Immature natural killer cell (primary cell): ENCODE data around the gene MPHOSPH10. TPM values are rescaled to one million over a fixed set of nuclear protein-coding genes. Genes with fewer than 3 reads are reported as not detected.
A peak's percentile ranks its signal among the peaks of the same experiment; 100 is the strongest.
"Not testable (repeated sequence)": the region's sequence is repeated elsewhere in the genome, so short reads cannot be mapped to it uniquely, and the experiment has no call there.

ENCODE experiments used
- DNase-seq, 3 donors: peaks; one replicate each; pipeline ENCODE4 v3.0.0; 2022; ENCODE audit warnings: mixed read lengths in 1 of 3
- H3K27ac Mint-ChIP-seq, 6 donors: one replicate each; pipeline ENCODE4 v1.8.0; 2020; ENCODE audit warnings: mixed read lengths in 6 of 6, mild to moderate bottlenecking in 5 of 6, inconsistent platforms in 4 of 6, moderate library complexity in 3 of 6
- H3K27me3 Mint-ChIP-seq, 3 donors: one replicate each; pipeline ENCODE4 v1.8.0; 2020 to 2021; ENCODE audit warnings: low read depth in 3 of 3, mild to moderate bottlenecking in 3 of 3, mixed read lengths in 3 of 3, moderate library complexity in 3 of 3, inconsistent platforms in 1 of 3
- H3K36me3 Mint-ChIP-seq, 3 donors: one replicate each; pipeline ENCODE4 v1.8.0; 2020; ENCODE audit warnings: mixed read lengths in 3 of 3, inconsistent platforms in 2 of 3, mild to moderate bottlenecking in 2 of 3
- H3K4me1 Mint-ChIP-seq, 2 donors: one replicate each; pipeline ENCODE4 v1.8.0; 2020; ENCODE audit warnings: inconsistent platforms in 2 of 2, mild to moderate bottlenecking in 2 of 2, mixed read lengths in 2 of 2, moderate library complexity in 1 of 2
- H3K4me3 Mint-ChIP-seq, 5 donors: one replicate each; pipeline ENCODE4 v1.8.0; 2020; ENCODE audit warnings: mild to moderate bottlenecking in 5 of 5, mixed read lengths in 5 of 5, inconsistent platforms in 3 of 5, moderate library complexity in 3 of 5
- H3K9me3 Mint-ChIP-seq, 6 donors: one replicate each; pipeline ENCODE4 v1.8.0; 2020; ENCODE audit warnings: mild to moderate bottlenecking in 6 of 6, mixed read lengths in 6 of 6, inconsistent platforms in 4 of 6, moderate library complexity in 3 of 6
- polyA plus RNA-seq, 3 donors: library from polyadenylated mRNA; unstranded; fragments of 300-500 nt; fragmentation: Illumina TruSeq; gene quantifications; one replicate each; pipeline ENCODE4 v1.2.3, GENCODE V29; 2021

Gene MPHOSPH10
- polyA plus RNA-seq, 3 donors from 2014 or later: 7.7 to 22.6 (median 13.4) TPM

- no peak overlapping the region for H3K4me3 Mint-ChIP-seq
- DNase-seq: no peak
- H3K27me3 Mint-ChIP-seq: peaks cover 4 to 11% (median 5%) of the 10 kb centered on the region in 3 donors
- H3K36me3 Mint-ChIP-seq: no peaks in the 10 kb centered on the region
- no peaks in the 10 kb centered on the region for H3K4me1 Mint-ChIP-seq
- no peaks in the 10 kb centered on the region for H3K9me3 Mint-ChIP-seq
- H3K27ac Mint-ChIP-seq: no peak overlapping the region
These were observed 42.7 kb downstream of the MPHOSPH10 start for GRCh38 chr2:71173096-71173495.

GRCh38 chr2:71174207-71174606, 43.8 kb downstream of the MPHOSPH10 start:
- Mint-ChIP-seq H3K27me3 (peaks cover 4 to 11% (median 5%) of the 10 kb centered on the region in 3 donors), H3K9me3 (no peaks in the 10 kb centered on the region), H3K4me3 (no peak overlapping the region), H3K36me3 (no peaks in the 10 kb centered on the region), H3K27ac (no peak overlapping the region), H3K4me1 (no peaks in the 10 kb centered on the region)
- no peak for DNase-seq

GRCh38 chr2:71178836-71179235, 48.4 kb downstream of the MPHOSPH10 start:
- not testable (repeated sequence) for H3K4me1 Mint-ChIP-seq, H3K4me3 Mint-ChIP-seq, H3K27ac Mint-ChIP-seq, H3K27me3 Mint-ChIP-seq, DNase-seq, H3K36me3 Mint-ChIP-seq, H3K9me3 Mint-ChIP-seq

- H3K36me3 Mint-ChIP-seq: no peaks in the 10 kb centered on the region
- H3K27ac Mint-ChIP-seq: no peak overlapping the region
- DNase-seq: no peak
- no peaks in the 10 kb centered on the region for H3K9me3 Mint-ChIP-seq
- H3K4me1 Mint-ChIP-seq: no peaks in the 10 kb centered on the region
- no peak overlapping the region for H3K4me3 Mint-ChIP-seq
- peaks cover 0 to 3% (median 0%) of the 10 kb centered on the region in 3 donors for H3K27me3 Mint-ChIP-seq
These were observed 50.9 kb downstream of the MPHOSPH10 start for GRCh38 chr2:71181316-71181715.

GRCh38 chr2:71183306-71184115, 53.1 kb downstream of the MPHOSPH10 start:
- H3K27me3 Mint-ChIP-seq, DNase-seq, H3K27ac Mint-ChIP-seq, H3K4me1 Mint-ChIP-seq, H3K9me3 Mint-ChIP-seq, H3K4me3 Mint-ChIP-seq: not testable (repeated sequence)
- H3K36me3 Mint-ChIP-seq: peaks cover under 1 to 10% (median 7%) of the 10 kb centered on the region in 3 donors

GRCh38 chr2:71186973-71187372, 56.5 kb downstream of the MPHOSPH10 start:
- peaks cover 0 to 2% (median 0%) of the 10 kb centered on the region in 3 donors for H3K27me3 Mint-ChIP-seq
- no peak overlapping the region for H3K27ac Mint-ChIP-seq
- peaks cover 3 to 14% (median 9%) of the 10 kb centered on the region in 3 donors for H3K36me3 Mint-ChIP-seq
- no peak overlapping the region for H3K4me3 Mint-ChIP-seq
- DNase-seq: no peak
- H3K9me3 Mint-ChIP-seq: no peaks in the 10 kb centered on the region
- no peaks in the 10 kb centered on the region for H3K4me1 Mint-ChIP-seq

GRCh38 chr2:71187589-71187988, 57.2 kb downstream of the MPHOSPH10 start:
- Mint-ChIP-seq H3K27me3 (peaks cover 0 to 2% (median 0%) of the 10 kb centered on the region in 3 donors), H3K4me3 (no peak overlapping the region), H3K36me3 (peaks cover 3 to 14% (median 9%) of the 10 kb centered on the region in 3 donors), H3K4me1 (no peaks in the 10 kb centered on the region), H3K27ac (peak overlapping the region in 1 of 6 donors; percentile 41), H3K9me3 (no peaks in the 10 kb centered on the region)
- no peak for DNase-seq

- Mint-ChIP-seq H3K36me3 (peaks cover 3 to 16% (median 15%) of the 10 kb centered on the region in 3 donors), H3K4me1 (no peaks in the 10 kb centered on the region)
These were observed 60.5 kb downstream of the MPHOSPH10 start for GRCh38 chr2:71190656-71191569.

GRCh38 chr2:71191570-71191943, 61.1 kb downstream of the MPHOSPH10 start:
- DNase-seq: no peak
- H3K36me3 Mint-ChIP-seq: peaks cover 3 to 21% (median 19%) of the 10 kb centered on the region in 3 donors
- peaks cover under 1 to 2% (median 2%) of the 10 kb centered on the region in 3 donors for H3K27me3 Mint-ChIP-seq
- no peaks in the 10 kb centered on the region for H3K4me1 Mint-ChIP-seq
- no peak overlapping the region for H3K4me3 Mint-ChIP-seq
- H3K27ac Mint-ChIP-seq: no peak overlapping the region
- H3K9me3 Mint-ChIP-seq: peaks cover 0 to 2% (median 0%) of the 10 kb centered on the region in 6 donors

More at GRCh38 chr2:71190656-71191569, 60.5 kb downstream of the MPHOSPH10 start:
- no peak overlapping the region for H3K27ac Mint-ChIP-seq
- H3K9me3 Mint-ChIP-seq: peaks cover 0 to under 1% (median 0%) of the 10 kb centered on the region in 6 donors
- peaks cover 0 to 2% (median 0%) of the 10 kb centered on the region in 3 donors for H3K27me3 Mint-ChIP-seq
- H3K4me3 Mint-ChIP-seq: no peak overlapping the region
- no peak for DNase-seq

Other genes with a start within 250 kb of the MPHOSPH10 start
- gene VAX2, start 230.1 kb upstream of the MPHOSPH10 start, polyA plus RNA-seq: not detected
- gene ATP6V1B1, start 194.7 kb upstream of the MPHOSPH10 start, polyA plus RNA-seq: not detected
- under 1 TPM; 0.18 to 0.51 (median 0.30) TPM for gene ANKRD53, start 152.0 kb upstream of the MPHOSPH10 start, polyA plus RNA-seq
- 10 to 100 TPM; 25.8 to 44.7 (median 41.9) TPM for gene TEX261, start 135.8 kb upstream of the MPHOSPH10 start, polyA plus RNA-seq
- 10 to 100 TPM; 68.5 to 85.7 (median 79.4) TPM for gene NAGK, start 62.0 kb upstream of the MPHOSPH10 start, polyA plus RNA-seq
- gene MCEE, start 405 bp upstream of the MPHOSPH10 start, polyA plus RNA-seq: 10 to 100 TPM; 13.7 to 23.6 (median 16.3) TPM
- 1 to 10 TPM; 1.3 to 2.5 (median 1.6) TPM for gene PAIP2B, start 96.5 kb downstream of the MPHOSPH10 start, polyA plus RNA-seq
- gene ZNF638, start 201.1 kb downstream of the MPHOSPH10 start, polyA plus RNA-seq: 10 to 100 TPM in 2 of 3 donors, 1 to 10 TPM in 1; 9.4 to 37.7 (median 21.8) TPM